Measurements from ENCODE around the gene TRIM69.
"Not testable (repeated sequence)": the region's sequence is repeated elsewhere in the genome, so short reads cannot be mapped to it uniquely, and the experiment has no call there.

Gene TRIM69

DNA sequence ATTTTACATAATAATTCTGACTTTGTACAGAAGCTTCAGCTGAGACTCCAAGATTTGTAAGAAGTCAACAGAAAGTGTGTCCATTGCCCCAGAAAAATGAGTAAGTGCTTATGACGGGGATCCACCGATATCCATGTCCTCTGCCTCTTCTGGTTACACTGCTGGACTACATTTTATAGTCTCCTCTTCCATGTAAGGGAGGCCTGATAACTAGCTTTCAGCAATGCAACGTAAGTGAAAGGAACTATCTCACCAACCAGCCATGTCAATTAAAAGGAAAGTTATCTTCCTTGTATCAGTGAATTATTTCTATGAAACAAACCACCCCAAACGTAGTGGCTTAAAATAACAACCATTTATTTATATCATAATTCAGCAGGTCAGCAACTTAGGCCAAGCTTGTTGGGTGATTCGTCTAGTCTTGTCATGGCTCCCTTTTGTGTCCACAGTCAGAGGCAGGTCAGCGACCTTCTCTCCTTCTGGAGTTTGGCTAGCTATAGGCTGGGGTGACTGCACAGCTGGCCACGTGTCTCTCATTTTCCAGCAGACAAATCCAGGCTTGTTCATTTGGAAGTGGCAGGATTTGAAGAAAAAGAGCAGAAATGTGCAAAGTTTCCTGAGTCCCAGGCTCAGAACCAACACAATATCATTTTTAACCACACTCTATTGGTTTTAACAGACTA lies 44.9 kb downstream of the TRIM69 start:
- ChIA-PET POLR2A (no interaction called here), CTCF (interaction anchor here (1.2 to 2.2 kb wide), 3 partner anchors 13 to 117 kb away, joined by 3 to 7 read pairs (median 4); partner anchors contain the start of gene SPG11)
- 97% methylated on average over 5 of the region's 7 CpGs for WGBS (ENCODE audit: insufficient coverage)
- no peak for DNase-seq
- H3K36me3 ChIP-seq (ENCODE audit: control insufficient read depth in 4 of 4, insufficient read depth in 4 of 4, low read length in 3 of 4): no peaks in the 10 kb centered on the region
- H3K4me1 ChIP-seq (ENCODE audit: control extremely low read depth in 1 of 4, control insufficient read depth in 4 of 4, insufficient read depth in 4 of 4, low read length in 3 of 4): peaks cover 0 to 6% (median 5%) of the 10 kb centered on the region in 4 experiments
- H3K27me3 ChIP-seq (replicated peaks in 2 of 5; ENCODE audit: control insufficient read depth in 4 of 5, insufficient read depth in 5 of 5, low read length in 4 of 5): no peaks in the 10 kb centered on the region
- H3K4me3 ChIP-seq (ENCODE audit: control insufficient read depth in 1 of 7, extremely low read depth in 1 of 7, insufficient read depth in 4 of 7, low read depth in 2 of 7, low read length in 6 of 7): no peak overlapping the region
- H3K9me3 ChIP-seq (ENCODE audit: control extremely low read depth in 1 of 5, control insufficient read depth in 4 of 5, insufficient read depth in 2 of 5, low read depth in 1 of 5, low read length in 4 of 5): no peaks in the 10 kb centered on the region
- no peak overlapping the region for H3K27ac ChIP-seq (ENCODE audit: insufficient read depth in 1 of 2, low read depth in 1 of 2, low read length in 2 of 2, poor library complexity in 1 of 2, severe bottlenecking in 2 of 2)

DNA sequence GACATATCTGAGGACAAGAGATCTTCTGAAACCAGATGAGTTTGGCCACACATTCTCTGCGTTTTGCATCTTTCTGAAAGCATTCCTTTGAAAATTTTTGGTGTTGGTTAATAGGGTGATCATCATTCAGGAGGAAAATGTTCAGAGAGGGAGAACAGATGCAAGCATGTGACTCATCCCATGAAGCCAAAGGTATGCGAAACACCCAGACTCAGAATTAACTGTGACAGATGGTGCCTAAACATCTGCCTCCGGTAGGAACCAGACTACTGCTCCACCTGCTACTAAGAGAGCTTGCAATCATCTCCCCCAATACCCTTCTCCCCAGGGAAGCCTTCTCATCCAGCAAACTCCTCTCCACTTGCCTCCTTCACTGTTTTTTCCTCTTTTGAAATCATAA lies 46.2 kb downstream of the TRIM69 start:
- DNase-seq: no peak
- Histone ChIP-seq H3K9me3 (ENCODE audit: control extremely low read depth in 1 of 5, control insufficient read depth in 4 of 5, insufficient read depth in 2 of 5, low read depth in 1 of 5, low read length in 4 of 5) (no peaks in the 10 kb centered on the region), H3K4me1 (ENCODE audit: control extremely low read depth in 1 of 4, control insufficient read depth in 4 of 4, insufficient read depth in 4 of 4, low read length in 3 of 4) (peaks cover 0 to 11% (median 5%) of the 10 kb centered on the region in 4 experiments), H3K36me3 (ENCODE audit: control insufficient read depth in 4 of 4, insufficient read depth in 4 of 4, low read length in 3 of 4) (no peaks in the 10 kb centered on the region), H3K27me3 (replicated peaks in 2 of 5; ENCODE audit: control insufficient read depth in 4 of 5, insufficient read depth in 5 of 5, low read length in 4 of 5) (no peaks in the 10 kb centered on the region), H3K4me3 (ENCODE audit: control insufficient read depth in 1 of 7, extremely low read depth in 1 of 7, insufficient read depth in 4 of 7, low read depth in 2 of 7, low read length in 6 of 7) (no peak overlapping the region), H3K27ac (ENCODE audit: insufficient read depth in 1 of 2, low read depth in 1 of 2, low read length in 2 of 2, poor library complexity in 1 of 2, severe bottlenecking in 2 of 2) (no peak overlapping the region)
- CTCF ChIA-PET: interaction anchor here (2.2 kb wide), 1 partner anchor 119 kb away, joined by 7 read pairs; the partner anchor contains the start of gene SPG11
- POLR2A ChIA-PET: no interaction called here
- WGBS (ENCODE audit: insufficient coverage): 100% methylated on average over 3 of the region's 3 CpGs

DNA sequence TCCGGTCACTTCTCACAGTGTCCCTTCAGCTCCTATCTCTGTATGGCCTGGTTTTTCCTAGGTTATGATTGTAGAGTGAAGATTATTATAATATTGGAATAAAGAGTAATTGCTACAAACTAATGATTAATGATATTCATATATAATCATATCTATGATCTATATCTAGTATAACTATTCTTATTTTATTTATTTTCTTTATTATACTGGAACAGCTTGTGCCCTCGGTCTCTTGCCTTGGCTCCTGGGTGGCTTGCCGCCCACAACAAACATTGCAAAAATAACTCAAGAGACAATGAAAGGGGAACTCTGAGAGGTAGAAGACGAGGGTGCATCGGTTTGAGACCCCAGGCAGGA lies 48.6 kb downstream of the TRIM69 start:
- POLR2A ChIA-PET; CTCF ChIA-PET; H3K36me3 ChIP-seq (ENCODE audit: control insufficient read depth in 4 of 4, insufficient read depth in 4 of 4, low read length in 3 of 4); H3K27me3 ChIP-seq (replicated peaks in 2 of 5; ENCODE audit: control insufficient read depth in 4 of 5, insufficient read depth in 5 of 5, low read length in 4 of 5); DNase-seq; H3K9me3 ChIP-seq (ENCODE audit: control extremely low read depth in 1 of 5, control insufficient read depth in 4 of 5, insufficient read depth in 2 of 5, low read depth in 1 of 5, low read length in 4 of 5): not testable (repeated sequence)
- WGBS (ENCODE audit: insufficient coverage): 90% methylated on average over 2 of the region's 5 CpGs
- Histone ChIP-seq H3K4me3 (ENCODE audit: control insufficient read depth in 1 of 7, extremely low read depth in 1 of 7, insufficient read depth in 4 of 7, low read depth in 2 of 7, low read length in 6 of 7) (peak overlapping the region in 6 of 7 experiments; percentile 71 to 96 (median 78)), H3K4me1 (ENCODE audit: control extremely low read depth in 1 of 4, control insufficient read depth in 4 of 4, insufficient read depth in 4 of 4, low read length in 3 of 4) (peaks cover 3 to 23% (median 19%) of the 10 kb centered on the region in 4 experiments), H3K27ac (ENCODE audit: insufficient read depth in 1 of 2, low read depth in 1 of 2, low read length in 2 of 2, poor library complexity in 1 of 2, severe bottlenecking in 2 of 2) (peak overlapping the region; percentile 92 to 97)

DNA sequence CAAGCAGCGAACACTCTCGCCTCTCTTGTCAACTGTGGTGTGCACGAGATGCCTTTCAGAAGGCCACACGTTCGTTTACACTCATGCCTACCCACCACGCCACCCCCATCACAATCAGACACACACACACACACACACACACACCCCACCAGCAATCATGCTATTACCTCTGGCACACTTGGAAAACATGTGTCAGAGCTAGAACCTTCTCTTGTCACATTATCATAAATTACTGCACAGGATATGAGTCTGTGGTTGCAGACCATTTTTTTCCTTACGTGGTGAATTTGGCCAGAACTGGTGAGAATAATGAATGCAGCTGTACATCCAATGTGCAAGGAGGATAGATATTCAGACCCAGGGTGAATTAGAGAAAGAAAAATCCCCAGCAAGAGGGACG lies 52.4 kb downstream of the TRIM69 start:
- no peak overlapping the region for H3K27ac ChIP-seq (ENCODE audit: insufficient read depth in 1 of 2, low read depth in 1 of 2, low read length in 2 of 2, poor library complexity in 1 of 2, severe bottlenecking in 2 of 2)
- ChIA-PET POLR2A (interaction anchor here (1.0 kb wide), 1 partner anchor 75 kb away, joined by 3 read pairs; no protein-coding TSS in a partner anchor), CTCF (interaction anchor here (0.8 to 2.7 kb wide), 5 partner anchors 10 to 125 kb away, joined by 3 to 7 read pairs (median 4); partner anchors contain the start of gene SPG11)
- 21% methylated on average over 6 of the region's 8 CpGs for WGBS (ENCODE audit: insufficient coverage)
- H3K4me3 ChIP-seq (ENCODE audit: control insufficient read depth in 1 of 7, extremely low read depth in 1 of 7, insufficient read depth in 4 of 7, low read depth in 2 of 7, low read length in 6 of 7): no peak overlapping the region
- DNase-seq: peak; percentile 61 to 95 (median 91)
- H3K27me3 ChIP-seq (replicated peaks in 2 of 5; ENCODE audit: control insufficient read depth in 4 of 5, insufficient read depth in 5 of 5, low read length in 4 of 5): no peaks in the 10 kb centered on the region
- peaks cover 3 to 22% (median 19%) of the 10 kb centered on the region in 4 experiments for H3K4me1 ChIP-seq (ENCODE audit: control extremely low read depth in 1 of 4, control insufficient read depth in 4 of 4, insufficient read depth in 4 of 4, low read length in 3 of 4)
- no peaks in the 10 kb centered on the region for H3K36me3 ChIP-seq (ENCODE audit: control insufficient read depth in 4 of 4, insufficient read depth in 4 of 4, low read length in 3 of 4)
- H3K9me3 ChIP-seq (ENCODE audit: control extremely low read depth in 1 of 5, control insufficient read depth in 4 of 5, insufficient read depth in 2 of 5, low read depth in 1 of 5, low read length in 4 of 5): no peaks in the 10 kb centered on the region

DNA sequence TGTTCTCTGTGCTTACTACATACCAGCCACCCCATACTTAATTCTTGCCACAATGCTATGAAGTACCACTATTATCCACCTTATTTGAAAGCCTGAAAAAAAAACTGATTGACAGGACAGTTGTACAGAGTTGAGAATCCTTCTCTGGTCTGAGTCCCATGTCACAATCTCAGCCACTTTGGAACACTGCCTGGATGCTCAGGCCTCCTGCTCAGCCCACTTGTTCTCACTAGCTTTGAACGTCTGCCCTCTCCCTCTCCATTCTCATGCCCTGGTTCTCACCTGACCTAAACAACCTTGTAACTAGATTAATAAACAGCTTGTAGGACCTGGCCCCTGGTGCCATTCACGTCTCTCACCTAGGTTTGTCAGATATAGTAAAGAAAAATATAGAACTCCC lies 53.9 kb downstream of the TRIM69 start:
- POLR2A ChIA-PET: no interaction called here

DNA sequence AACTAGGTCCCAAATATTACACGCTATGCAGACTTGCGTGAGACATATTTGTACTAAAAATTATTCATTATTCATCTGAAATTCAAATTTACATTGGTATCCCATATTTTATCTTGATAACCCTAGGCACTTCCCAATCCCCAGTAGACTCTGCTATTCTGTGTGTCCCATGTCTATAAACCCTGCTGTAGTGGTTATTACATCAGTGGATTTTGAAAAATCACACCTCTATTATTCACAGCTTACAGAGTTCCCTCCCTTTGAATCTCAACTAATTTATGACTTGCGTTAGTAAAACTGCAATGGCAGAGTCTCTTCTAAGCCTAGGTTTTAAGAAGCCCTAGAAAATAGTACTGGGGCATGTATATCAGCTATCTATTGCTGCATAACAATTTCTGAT lies 54.3 kb downstream of the TRIM69 start:
- ChIA-PET POLR2A (no interaction called here), CTCF (interaction anchor here (0.9 kb wide), 1 partner anchor 157 kb away, joined by 3 read pairs; no protein-coding TSS in a partner anchor)
- Histone ChIP-seq H3K9me3 (ENCODE audit: control extremely low read depth in 1 of 5, control insufficient read depth in 4 of 5, insufficient read depth in 2 of 5, low read depth in 1 of 5, low read length in 4 of 5) (no peaks in the 10 kb centered on the region), H3K4me3 (ENCODE audit: control insufficient read depth in 1 of 7, extremely low read depth in 1 of 7, insufficient read depth in 4 of 7, low read depth in 2 of 7, low read length in 6 of 7) (no peak overlapping the region), H3K27ac (ENCODE audit: insufficient read depth in 1 of 2, low read depth in 1 of 2, low read length in 2 of 2, poor library complexity in 1 of 2, severe bottlenecking in 2 of 2) (no peak overlapping the region), H3K27me3 (replicated peaks in 2 of 5; ENCODE audit: control insufficient read depth in 4 of 5, insufficient read depth in 5 of 5, low read length in 4 of 5) (no peaks in the 10 kb centered on the region), H3K36me3 (ENCODE audit: control insufficient read depth in 4 of 4, insufficient read depth in 4 of 4, low read length in 3 of 4) (no peaks in the 10 kb centered on the region), H3K4me1 (ENCODE audit: control extremely low read depth in 1 of 4, control insufficient read depth in 4 of 4, insufficient read depth in 4 of 4, low read length in 3 of 4) (peaks cover 3 to 17% (median 15%) of the 10 kb centered on the region in 4 experiments)
- no peak for DNase-seq
- WGBS (ENCODE audit: insufficient coverage): 94% methylated on average over 3 of the region's 3 CpGs

More for the DNA sequence above, 53.9 kb downstream of the TRIM69 start:
- H3K27ac ChIP-seq (ENCODE audit: insufficient read depth in 1 of 2, low read depth in 1 of 2, low read length in 2 of 2, poor library complexity in 1 of 2, severe bottlenecking in 2 of 2): no peak overlapping the region
- no peaks in the 10 kb centered on the region for H3K9me3 ChIP-seq (ENCODE audit: control extremely low read depth in 1 of 5, control insufficient read depth in 4 of 5, insufficient read depth in 2 of 5, low read depth in 1 of 5, low read length in 4 of 5)
- H3K36me3 ChIP-seq (ENCODE audit: control insufficient read depth in 4 of 4, insufficient read depth in 4 of 4, low read length in 3 of 4): no peaks in the 10 kb centered on the region
- H3K27me3 ChIP-seq (replicated peaks in 2 of 5; ENCODE audit: control insufficient read depth in 4 of 5, insufficient read depth in 5 of 5, low read length in 4 of 5): no peaks in the 10 kb centered on the region
- CTCF ChIA-PET: interaction anchor here (0.9 kb wide), 1 partner anchor 157 kb away, joined by 3 read pairs; no protein-coding TSS in a partner anchor
- WGBS (ENCODE audit: insufficient coverage): 100% methylated on average over 1 of the region's 2 CpGs
- no peak overlapping the region for H3K4me3 ChIP-seq (ENCODE audit: control insufficient read depth in 1 of 7, extremely low read depth in 1 of 7, insufficient read depth in 4 of 7, low read depth in 2 of 7, low read length in 6 of 7)
- H3K4me1 ChIP-seq (ENCODE audit: control extremely low read depth in 1 of 4, control insufficient read depth in 4 of 4, insufficient read depth in 4 of 4, low read length in 3 of 4): peaks cover 3 to 17% (median 15%) of the 10 kb centered on the region in 4 experiments
- no peak for DNase-seq

DNA sequence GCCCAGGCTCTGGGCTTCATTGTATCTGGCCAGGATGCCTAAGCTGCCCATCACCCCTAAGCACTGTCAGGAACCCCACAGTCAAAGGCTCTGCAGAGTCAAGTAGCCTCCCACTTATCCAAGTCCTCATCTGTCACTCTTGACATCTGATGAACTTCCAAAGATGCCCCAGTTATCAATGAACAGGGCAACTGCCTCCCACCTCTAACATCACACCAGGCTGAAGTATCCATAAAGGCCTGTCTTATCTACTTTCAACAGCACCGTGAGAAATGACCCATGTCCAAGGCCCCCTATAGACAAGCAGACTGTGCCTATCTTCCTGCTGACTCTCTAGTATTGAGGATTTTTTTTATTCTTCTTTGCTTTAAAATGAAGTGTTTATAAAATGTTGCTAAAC lies 56.4 kb downstream of the TRIM69 start:
- DNase-seq: no peak
- H3K27ac ChIP-seq (ENCODE audit: insufficient read depth in 1 of 2, low read depth in 1 of 2, low read length in 2 of 2, poor library complexity in 1 of 2, severe bottlenecking in 2 of 2): no peak overlapping the region
- WGBS (ENCODE audit: insufficient coverage): no CpG with 5 or more reads among the region's 1 CpG
- CTCF ChIA-PET: no interaction called here
- H3K4me1 ChIP-seq (ENCODE audit: control extremely low read depth in 1 of 4, control insufficient read depth in 4 of 4, insufficient read depth in 4 of 4, low read length in 3 of 4): peaks cover 3 to 17% (median 12%) of the 10 kb centered on the region in 4 experiments
- no peaks in the 10 kb centered on the region for H3K9me3 ChIP-seq (ENCODE audit: control extremely low read depth in 1 of 5, control insufficient read depth in 4 of 5, insufficient read depth in 2 of 5, low read depth in 1 of 5, low read length in 4 of 5)
- no peak overlapping the region for H3K4me3 ChIP-seq (ENCODE audit: control insufficient read depth in 1 of 7, extremely low read depth in 1 of 7, insufficient read depth in 4 of 7, low read depth in 2 of 7, low read length in 6 of 7)
- no peaks in the 10 kb centered on the region for H3K36me3 ChIP-seq (ENCODE audit: control insufficient read depth in 4 of 4, insufficient read depth in 4 of 4, low read length in 3 of 4)
- H3K27me3 ChIP-seq (replicated peaks in 2 of 5; ENCODE audit: control insufficient read depth in 4 of 5, insufficient read depth in 5 of 5, low read length in 4 of 5): no peaks in the 10 kb centered on the region
- POLR2A ChIA-PET: no interaction called here

Measured in common myeloid progenitor, CD34-positive (primary cell).